Right lung (tissue), 5 donors: ENCODE results near the gene RAET1G. TPM values are rescaled to one million over a fixed set of nuclear protein-coding genes. Genes with fewer than 3 reads are reported as not detected.
"Not testable (repeated sequence)": the region's sequence is repeated elsewhere in the genome, so short reads cannot be mapped to it uniquely, and the experiment has no call there.

ENCODE experiments used
- DNase-seq, 2 donors: peaks; one replicate each; pipeline ENCODE4 v3.0.0-alpha.2; 2013
- polyA plus RNA-seq, 5 donors: library from polyadenylated mRNA; unstranded; fragments of 120-200 nt; gene quantifications; one replicate each; pipeline versions ENCODE4 v1.2.1 to v1.2.3, GENCODE V29; 2013; ENCODE audit warnings: inconsistent platforms in 1 of 5, low replicate concordance in 1 of 5; ENCODE audit not compliant: insufficient read length in 5 of 5, insufficient read depth in 1 of 5

Gene RAET1G
- polyA plus RNA-seq, 5 donors: 1.6 to 2.4 (median 2.0) TPM

GRCh38 chr6:149913540-149914240 is 9.2 kb downstream of the RAET1G start:
- no peak for DNase-seq

GRCh38 chr6:149913085-149913484 is 9.8 kb downstream of the RAET1G start:
- DNase-seq: no peak

GRCh38 chr6:149912680-149913079 is 10.2 kb downstream of the RAET1G start:
- not testable (repeated sequence) for DNase-seq

GRCh38 chr6:149910721-149911151 is 12.2 kb downstream of the RAET1G start:
- DNase-seq: no peak

- no peak for DNase-seq
These were observed 13.0 kb downstream of the RAET1G start for GRCh38 chr6:149909701-149910470.

GRCh38 chr6:149908480-149908879 is 14.4 kb downstream of the RAET1G start:
- DNase-seq: not testable (repeated sequence)

- no peak for DNase-seq
These were observed 15.6 kb downstream of the RAET1G start for GRCh38 chr6:149907317-149907716.

- DNase-seq: no peak
These were observed 16.5 kb downstream of the RAET1G start for GRCh38 chr6:149906405-149906804.

- no peak for DNase-seq
These were observed 17.0 kb downstream of the RAET1G start for GRCh38 chr6:149905911-149906371.

- no peak for DNase-seq
These were observed 17.5 kb downstream of the RAET1G start for GRCh38 chr6:149905371-149905910.

GRCh38 chr6:149904661-149905370 is 18.1 kb downstream of the RAET1G start:
- DNase-seq: no peak

GRCh38 chr6:149903938-149904611 is 18.8 kb downstream of the RAET1G start:
- DNase-seq: no peak

GRCh38 chr6:149901444-149902140 is 21.3 kb downstream of the RAET1G start:
- no peak for DNase-seq

GRCh38 chr6:149900620-149901443 is 22.1 kb downstream of the RAET1G start:
- DNase-seq: no peak

GRCh38 chr6:149899926-149900619 is 22.8 kb downstream of the RAET1G start:
- no peak for DNase-seq

- no peak for DNase-seq
These were observed 23.4 kb downstream of the RAET1G start for GRCh38 chr6:149899486-149899885.

GRCh38 chr6:149898966-149899365 is 24.0 kb downstream of the RAET1G start:
- no peak for DNase-seq

GRCh38 chr6:149897855-149898744 is 24.8 kb downstream of the RAET1G start, which contains the start of gene RAET1E:
RAET1E (minus strand) TSS chr6:149898113; CDS start chr6:149890901, 7,212 bp downstream.
- DNase-seq: no peak
